Forelimb muscle (tissue), 1 donor: ENCODE measurements around the gene STX12. TPM values are rescaled to one million over a fixed set of nuclear protein-coding genes. Genes with fewer than 3 reads are reported as not detected.
"Not testable (repeated sequence)": the region's sequence is repeated elsewhere in the genome, so short reads cannot be mapped to it uniquely, and the experiment has no call there.

Source experiments
- DNase-seq: peaks from one replicate; pipeline ENCODE4 v3.0.0-alpha.2; 2013; ENCODE audit warnings: low read depth
- polyA plus RNA-seq: library from polyadenylated mRNA; unstranded; fragments of 120-200 nt; gene quantifications from one replicate; pipeline ENCODE4 v1.2.1, GENCODE V29; 2013; ENCODE audit not compliant: insufficient read length

STX12 gene
- polyA plus RNA-seq, 1 donor = 30.7 TPM

GRCh38 chr1:27868932-27869718, 96.1 kb downstream of the STX12 start:
- no peak for DNase-seq

GRCh38 chr1:27869719-27870085, 96.7 kb downstream of the STX12 start:
- no peak for DNase-seq

- DNase-seq = not testable (repeated sequence)
Observed at GRCh38 chr1:27871076-27871475, 98.1 kb downstream of the STX12 start.

GRCh38 chr1:27872059-27872801, 99.2 kb downstream of the STX12 start, which contains the start of gene THEMIS2:
Gene THEMIS2, plus strand, starts transcription at chr1:27872544. Its CDS starts 28 bp downstream, at chr1:27872572.
- DNase-seq = no peak

- no peak for DNase-seq
Observed at GRCh38 chr1:27872802-27873551, 100.0 kb downstream of the STX12 start.

- no peak for DNase-seq
Observed at GRCh38 chr1:27873671-27874384, 100.8 kb downstream of the STX12 start.

Other genes with a start within 250 kb of the STX12 start
- 93.6 TPM for gene AHDC1, start 169.1 kb upstream of the STX12 start, polyA plus RNA-seq
- gene FGR, start 138.0 kb upstream of the STX12 start, polyA plus RNA-seq = 1.4 TPM
- gene IFI6, start 101.0 kb upstream of the STX12 start, polyA plus RNA-seq = 70.6 TPM
- gene FAM76A, start 47.3 kb upstream of the STX12 start, polyA plus RNA-seq = 20.0 TPM
- 29.0 TPM for gene PPP1R8, start 57.6 kb downstream of the STX12 start, polyA plus RNA-seq
- 2.0 TPM for gene THEMIS2, start 99.3 kb downstream of the STX12 start, polyA plus RNA-seq
- 38.7 TPM for gene RPA2, start 141.4 kb downstream of the STX12 start, polyA plus RNA-seq
- gene SMPDL3B, start 161.8 kb downstream of the STX12 start, polyA plus RNA-seq = 0.23 TPM
- gene XKR8, start 186.8 kb downstream of the STX12 start, polyA plus RNA-seq = 7.8 TPM